ENCODE results near the gene MAST2. TPM values are rescaled to one million over a fixed set of nuclear protein-coding genes. Genes with fewer than 3 reads are reported as not detected.

MAST2 gene
- total and polyA plus RNA-seq, 2 of the 4 experiments (the other 2 are of a cell fraction) = 14.2 to 41.0 TPM

DNA sequence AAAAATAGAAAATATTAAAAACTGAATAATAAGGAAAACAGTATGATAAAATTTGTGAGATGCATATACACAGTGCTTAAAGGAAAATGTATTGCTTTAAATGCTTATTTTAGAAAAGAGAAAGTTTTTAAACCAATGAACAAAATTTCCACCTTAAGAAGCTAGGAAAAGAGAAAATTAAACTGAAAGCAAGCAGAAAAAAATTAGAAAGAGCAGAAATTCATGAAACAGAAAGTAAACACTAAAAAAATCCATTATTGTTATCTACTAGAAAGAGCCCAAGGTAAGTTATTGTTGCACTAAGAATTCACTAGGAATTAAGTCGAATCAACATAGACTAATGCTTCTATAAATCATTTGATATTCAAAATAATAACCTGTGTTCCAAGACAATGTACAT is 261.3 kb downstream of the MAST2 start:
- no peak overlapping the region for H3K18ac ChIP-seq (ENCODE audit: low read depth, low read length)
- H4K5ac ChIP-seq (ENCODE audit: low read depth, low read length) = no peak overlapping the region
- H2BK120ac ChIP-seq (ENCODE audit: low read depth, low read length) = no peak overlapping the region
- H4K91ac ChIP-seq (ENCODE audit: insufficient read depth, low read depth, low read length) = no peak overlapping the region
- H3K14ac ChIP-seq (replicated peaks; ENCODE audit: low read depth, low read length) = no peak overlapping the region
- H3K27me3 ChIP-seq (ENCODE audit: control insufficient read depth, insufficient read depth, low read length) = no peaks in the 10 kb centered on the region
- no peak overlapping the region for H3K9ac ChIP-seq (ENCODE audit: low read depth, low read length)
- H3K36me3 ChIP-seq (ENCODE audit: control insufficient read depth, insufficient read depth, low read length) = peaks cover 2% of the 10 kb centered on the region; the same call in 1 of the 2 replicates
- ChIA-PET POLR2A (ENCODE audit: unreplicated experiment) (no interaction called here), CTCF (no interaction called here)
- no peaks in the 10 kb centered on the region for H3K79me1 ChIP-seq (ENCODE audit: low read depth in 1 of 2, low read length in 2 of 2)
- intact Hi-C loops (cut with micrococcal nuclease) (no loop called here), in situ Hi-C loops (cut with MboI; ENCODE audit: low sequenced_read_pairs) (no loop called here), dilution Hi-C loops (cut with HindIII; ENCODE audit: low sequenced_read_pairs, unreplicated experiment) (no loop called here)
- no peak overlapping the region for H3K4me2 ChIP-seq (ENCODE audit: low read depth, low read length)
- no peak overlapping the region for H3K4me3 ChIP-seq (ENCODE audit: insufficient read depth, low read depth, low read length)
- no peak overlapping the region for H3K56ac ChIP-seq (ENCODE audit: extremely low read depth, insufficient read depth, low read length)
- no TSS peak for BruUV-seq (replicated peaks)
- no peak overlapping the region for H2AK5ac ChIP-seq (ENCODE audit: low read depth, low read length)
- ATAC-seq (ENCODE audit: low read depth) (no peak), DNase-seq (no peak)
- no peak overlapping the region for H2BK5ac ChIP-seq (ENCODE audit: low read depth, low read length, poor library complexity, severe bottlenecking)
- H2BK15ac ChIP-seq (ENCODE audit: low read depth, low read length) = no peak overlapping the region
- H2BK20ac ChIP-seq (ENCODE audit: low read depth, low read length) = no peak overlapping the region
- no CpG with 5 or more reads among the region's 1 CpG for WGBS, 2 experiments (ENCODE audit: extremely low coverage in 2 of 2, insufficient read length in 1 of 2)
- H3K23ac ChIP-seq (ENCODE audit: low read depth, low read length) = no peak overlapping the region
- TF ChIP-seq BHLHE40 (IDR thresholded peaks at IDR 0.05; ENCODE audit: low read depth, low read length) (no peak), CHD1 (IDR thresholded peaks at IDR 0.05; ENCODE audit: low read depth, low read length) (no peak), SMC3 (IDR thresholded peaks at IDR 0.05; ENCODE audit: low read depth, low read length) (no peak), RFX5 (IDR thresholded peaks at IDR 0.05; ENCODE audit: low read depth, low read length) (no peak), RCOR1 (IDR thresholded peaks at IDR 0.05; ENCODE audit: insufficient replicate concordance, low read length) (no peak), MAFK (IDR thresholded peaks at IDR 0.05; ENCODE audit: low read depth, low read length) (no peak), MAZ (IDR thresholded peaks at IDR 0.05; ENCODE audit: borderline replicate concordance, low read depth, low read length) (no peak), POLR2A (IDR thresholded peaks at IDR 0.05; ENCODE audit: low read depth, low read length) (no peak), RAD21 (IDR thresholded peaks at IDR 0.05; ENCODE audit: low read length) (no peak), FOS (IDR thresholded peaks at IDR 0.05; ENCODE audit: low read depth, low read length) (no peak), CEBPB (IDR thresholded peaks at IDR 0.05; ENCODE audit: low read depth, low read length) (no peak), MXI1 (IDR thresholded peaks at IDR 0.05; ENCODE audit: borderline replicate concordance, low read depth, low read length) (no peak), NFE2L2 (IDR thresholded peaks at IDR 0.05; ENCODE audit: low read depth, low read length) (no peak)
- TF ChIP-seq, protein P1, sequence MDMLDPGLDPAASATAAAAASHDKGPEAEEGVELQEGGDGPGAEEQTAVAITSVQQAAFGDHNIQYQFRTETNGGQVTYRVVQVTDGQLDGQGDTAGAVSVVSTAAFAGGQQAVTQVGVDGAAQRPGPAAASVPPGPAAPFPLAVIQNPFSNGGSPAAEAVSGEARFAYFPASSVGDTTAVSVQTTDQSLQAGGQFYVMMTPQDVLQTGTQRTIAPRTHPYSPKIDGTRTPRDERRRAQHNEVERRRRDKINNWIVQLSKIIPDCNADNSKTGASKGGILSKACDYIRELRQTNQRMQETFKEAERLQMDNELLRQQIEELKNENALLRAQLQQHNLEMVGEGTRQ (IDR thresholded peaks at IDR 0.05; ENCODE audit: low read depth, low read length) = no peak
- TF ChIP-seq, protein P2, sequence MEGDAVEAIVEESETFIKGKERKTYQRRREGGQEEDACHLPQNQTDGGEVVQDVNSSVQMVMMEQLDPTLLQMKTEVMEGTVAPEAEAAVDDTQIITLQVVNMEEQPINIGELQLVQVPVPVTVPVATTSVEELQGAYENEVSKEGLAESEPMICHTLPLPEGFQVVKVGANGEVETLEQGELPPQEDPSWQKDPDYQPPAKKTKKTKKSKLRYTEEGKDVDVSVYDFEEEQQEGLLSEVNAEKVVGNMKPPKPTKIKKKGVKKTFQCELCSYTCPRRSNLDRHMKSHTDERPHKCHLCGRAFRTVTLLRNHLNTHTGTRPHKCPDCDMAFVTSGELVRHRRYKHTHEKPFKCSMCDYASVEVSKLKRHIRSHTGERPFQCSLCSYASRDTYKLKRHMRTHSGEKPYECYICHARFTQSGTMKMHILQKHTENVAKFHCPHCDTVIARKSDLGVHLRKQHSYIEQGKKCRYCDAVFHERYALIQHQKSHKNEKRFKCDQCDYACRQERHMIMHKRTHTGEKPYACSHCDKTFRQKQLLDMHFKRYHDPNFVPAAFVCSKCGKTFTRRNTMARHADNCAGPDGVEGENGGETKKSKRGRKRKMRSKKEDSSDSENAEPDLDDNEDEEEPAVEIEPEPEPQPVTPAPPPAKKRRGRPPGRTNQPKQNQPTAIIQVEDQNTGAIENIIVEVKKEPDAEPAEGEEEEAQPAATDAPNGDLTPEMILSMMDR (conservative IDR thresholded peaks at IDR 0.05; ENCODE audit: low read depth, low read length) = no peak
- TF ChIP-seq, protein P3, sequence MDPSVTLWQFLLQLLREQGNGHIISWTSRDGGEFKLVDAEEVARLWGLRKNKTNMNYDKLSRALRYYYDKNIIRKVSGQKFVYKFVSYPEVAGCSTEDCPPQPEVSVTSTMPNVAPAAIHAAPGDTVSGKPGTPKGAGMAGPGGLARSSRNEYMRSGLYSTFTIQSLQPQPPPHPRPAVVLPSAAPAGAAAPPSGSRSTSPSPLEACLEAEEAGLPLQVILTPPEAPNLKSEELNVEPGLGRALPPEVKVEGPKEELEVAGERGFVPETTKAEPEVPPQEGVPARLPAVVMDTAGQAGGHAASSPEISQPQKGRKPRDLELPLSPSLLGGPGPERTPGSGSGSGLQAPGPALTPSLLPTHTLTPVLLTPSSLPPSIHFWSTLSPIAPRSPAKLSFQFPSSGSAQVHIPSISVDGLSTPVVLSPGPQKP (IDR thresholded peaks at IDR 0.05; ENCODE audit: borderline replicate concordance, low read depth, low read length) = no peak
- no peak overlapping the region for H4K8ac ChIP-seq (ENCODE audit: low read depth in 2 of 2, low read length in 2 of 2)
- H3K4me1 ChIP-seq (ENCODE audit: control insufficient read depth, insufficient read depth, low read length) = no peaks in the 10 kb centered on the region
- no peak overlapping the region for H3K27ac ChIP-seq (ENCODE audit: insufficient read depth, low read length)
- H4K20me1 ChIP-seq (ENCODE audit: insufficient read depth, low read length) = no peaks in the 10 kb centered on the region
- H3K4ac ChIP-seq (ENCODE audit: low read depth, low read length) = no peak overlapping the region
- H3K9me3 ChIP-seq (ENCODE audit: control insufficient read depth, insufficient read depth, low read length) = no peaks in the 10 kb centered on the region
- H2AK9ac ChIP-seq (replicated peaks; ENCODE audit: low read depth, low read length, poor library complexity) = no peak overlapping the region
- no peaks in the 10 kb centered on the region; the same call in 1 of the 2 replicates for H3K9me1 ChIP-seq (ENCODE audit: insufficient read depth, low read length)
- no peak overlapping the region for H2AFZ ChIP-seq (replicated peaks; ENCODE audit: low read length, poor library complexity)

Measured in IMR-90 (cell line).